HepG2 (cell line): ENCODE measurements around the gene SYNPO2L. TPM values are rescaled to one million over a fixed set of nuclear protein-coding genes. Genes with fewer than 3 reads are reported as not detected.

Source experiments
- ATAC-seq: fragments of 200-7000 bp; cut with Tn5 transposase; 3 replicates; pipeline ENCODE4 v1.9.1; 2020; ENCODE audit warnings: mild to moderate bottlenecking, moderate library complexity
- BruUV-seq: library from RNA; stranded (reverse); fragments of 400-500 nt; replicated peaks from 2 replicates; lab custom pipeline; 2021; lab: Mats Ljungman, UMichigan
- CTCF ChIA-PET: fragments of 300-600 bp; formaldehyde crosslinking; extraction: SDS; loops from one replicate; lab custom pipeline; 2021; ENCODE audit warnings: low total read pairs, inconsistent platforms, low intra/inter-chr PET ratio; lab: Yijun Ruan, JAX
- POLR2A ChIA-PET: fragments of 350-600 bp; sonication (Branson Sonifier 250); formaldehyde crosslinking; loops from one replicate; lab custom pipeline; 2020; ENCODE audit warnings: antibody characterized with exemption, inconsistent platforms; lab: Yijun Ruan, JAX
- DNase-seq: peaks from one replicate; pipeline ENCODE4 v3.0.0-alpha.2; 2015; ENCODE audit warnings: low spot score
- FAIRE-seq: peaks from 3 replicates; lab custom pipeline; 2011; peaks lifted over from hg19 to GRCh38; lab: Jason Lieb, UNC
- H2AFZ ChIP-seq: one replicate; pipeline ENCODE4 v1.6.1; 2011; ENCODE audit warnings: low read length, inconsistent platforms
- H3K27ac ChIP-seq: fragments of 300-600 bp; 3 replicates; pipeline ENCODE4 v1.8.0; 2011; ENCODE audit warnings: mixed run types, mild to moderate bottlenecking, mixed read lengths, low read length, inconsistent platforms; ENCODE audit not compliant: insufficient read depth; ENCODE audit errors: extremely low read length
- H3K27me3 ChIP-seq, 2 experiments: fragments of 200-600 bp in 1 of 2; 2 replicates in 1 of 2; 3 replicates in 1 of 2; pipeline versions ENCODE4 v1.6.0 to v1.8.0; 2011; ENCODE audit warnings: low read length in 2 of 2, mild to moderate bottlenecking in 2 of 2, moderate library complexity in 2 of 2, inconsistent platforms in 1 of 2; ENCODE audit not compliant: insufficient read depth in 2 of 2, control insufficient read depth in 1 of 2
- H3K36me3 ChIP-seq, 2 experiments: fragments of 200-600 bp in 1 of 2; replicated peaks in 1 of 2; 2 replicates in 1 of 2; 3 replicates in 1 of 2; pipeline versions ENCODE4 v1.5.1 to v1.8.0; 2011; ENCODE audit warnings: low read length in 2 of 2, inconsistent platforms in 1 of 2; ENCODE audit not compliant: insufficient read depth in 2 of 2, control insufficient read depth in 1 of 2
- H3K4me1 ChIP-seq: 2 replicates; pipeline ENCODE4 v1.5.1; 2012; ENCODE audit warnings: low read length, inconsistent platforms; ENCODE audit not compliant: insufficient read depth
- H3K4me2 ChIP-seq: 2 replicates; pipeline ENCODE4 v1.6.0; 2011; ENCODE audit warnings: low read depth, low read length, inconsistent platforms
- H3K4me3 ChIP-seq, 3 experiments: fragments of 200-600 bp in 1 of 3; sonication (generic), shearing (Covaris generic) in 1 of 3; replicated peaks in 1 of 3; 2 replicates each; pipeline ENCODE4 v1.5.1; 2011 to 2016; ENCODE audit warnings: low read length in 3 of 3, inconsistent platforms in 2 of 3, low read depth in 2 of 3, mild to moderate bottlenecking in 2 of 3, control low read depth in 1 of 3, mixed read lengths in 1 of 3; ENCODE audit not compliant: insufficient read depth in 1 of 3
- H3K79me2 ChIP-seq: one replicate; pipeline ENCODE4 v1.6.1; 2011; ENCODE audit warnings: low read length, inconsistent platforms; ENCODE audit not compliant: insufficient read depth
- H3K9ac ChIP-seq: 2 replicates; pipeline ENCODE4 v1.6.0; 2011; ENCODE audit warnings: mild to moderate bottlenecking, low read depth, low read length, inconsistent platforms; ENCODE audit not compliant: insufficient read depth
- H3K9me3 ChIP-seq: 2 replicates; pipeline ENCODE4 v1.5.1; 2012; ENCODE audit warnings: mild to moderate bottlenecking, low read length
- H4K20me1 ChIP-seq: 2 replicates; pipeline ENCODE4 v1.6.0; 2011; ENCODE audit warnings: inconsistent platforms, mild to moderate bottlenecking, low read length, moderate library complexity; ENCODE audit not compliant: insufficient read depth
- ARNT2 ChIP-seq: sonication (generic); formaldehyde crosslinking; IDR thresholded peaks from 2 replicates; pipeline ENCODE4 v1.8.0; 2022; ENCODE audit warnings: mild to moderate bottlenecking, low read depth, missing genetic modification reagents, moderate library complexity
- CEBPG ChIP-seq: IDR thresholded peaks from 2 replicates; pipeline ENCODE4 v1.6.1; 2016
- DR1 ChIP-seq: sonication (generic); formaldehyde crosslinking; IDR thresholded peaks from 2 replicates; pipeline ENCODE4 v1.8.0; 2021; ENCODE audit warnings: mild to moderate bottlenecking, missing genetic modification reagents, inconsistent platforms
- EP300 ChIP-seq, 3 experiments: sonication (generic) in 1 of 3; formaldehyde crosslinking in 1 of 3; IDR thresholded peaks; 2 replicates each; pipeline versions ENCODE4 v1.5.1 to v1.6.1; 2011 to 2020; ENCODE audit warnings: low read depth in 2 of 3, low read length in 2 of 3, borderline replicate concordance in 1 of 3, improper control_type of control experiment in 1 of 3, mild to moderate bottlenecking in 1 of 3, missing genetic modification reagents in 1 of 3, moderate library complexity in 1 of 3
- FOXC1 ChIP-seq: sonication (generic); formaldehyde crosslinking; IDR thresholded peaks from 2 replicates; pipeline ENCODE4 v1.8.0; 2022; ENCODE audit warnings: mild to moderate bottlenecking, missing genetic modification reagents, borderline replicate concordance
- KLF12 ChIP-seq: sonication (generic); formaldehyde crosslinking; IDR thresholded peaks from 2 replicates; pipeline ENCODE4 v1.4.0; 2020; ENCODE audit warnings: missing genetic modification reagents, borderline replicate concordance
- NFRKB ChIP-seq: fragments of 450-650 bp; IDR thresholded peaks from 2 replicates; pipeline ENCODE4 v1.6.1; 2017
- RBM22 ChIP-seq: fragments of 200-400 bp; formaldehyde crosslinking; optimal IDR thresholded peaks from 2 replicates; pipeline ENCODE3; 2017; ENCODE audit warnings: mild to moderate bottlenecking, low read length, moderate library complexity
- RFXAP ChIP-seq: sonication (generic); formaldehyde crosslinking; IDR thresholded peaks from 2 replicates; pipeline ENCODE4 v1.4.0; 2020; ENCODE audit warnings: missing genetic modification reagents, borderline replicate concordance
- RXRB ChIP-seq: IDR thresholded peaks from 2 replicates; pipeline ENCODE4 v1.6.1; 2016; ENCODE audit warnings: borderline replicate concordance, missing genetic modification reagents, missing compliant biosample characterization
- TRIM24 ChIP-seq: sonication (generic); formaldehyde crosslinking; IDR thresholded peaks from 2 replicates; pipeline ENCODE4 v1.8.0; 2022; ENCODE audit warnings: mild to moderate bottlenecking, missing genetic modification reagents
- ZBTB37 ChIP-seq: sonication (generic); formaldehyde crosslinking; IDR thresholded peaks from 2 replicates; pipeline ENCODE4 v1.4.0; 2020; ENCODE audit warnings: mild to moderate bottlenecking, missing genetic modification reagents
- ZBTB42 ChIP-seq: sonication (generic); formaldehyde crosslinking; IDR thresholded peaks from 2 replicates; pipeline ENCODE4 v1.5.0; 2020; ENCODE audit warnings: mild to moderate bottlenecking, missing genetic modification reagents
- ZC3H4 ChIP-seq: sonication (generic); formaldehyde crosslinking; IDR thresholded peaks from 2 replicates; pipeline ENCODE4 v1.4.0; 2020; ENCODE audit warnings: missing genetic modification reagents, borderline replicate concordance
- ZNF136 ChIP-seq: sonication (generic); formaldehyde crosslinking; IDR thresholded peaks from 2 replicates; pipeline ENCODE4 v1.8.1; 2022; ENCODE audit warnings: low read depth, mild to moderate bottlenecking, moderate library complexity, missing genetic modification reagents
- ZNF441 ChIP-seq: sonication (generic); formaldehyde crosslinking; IDR thresholded peaks from 2 replicates; pipeline ENCODE4 v1.7.0; 2021; ENCODE audit warnings: missing genetic modification reagents, borderline replicate concordance
- ZNF546 ChIP-seq: sonication (generic); formaldehyde crosslinking; conservative IDR thresholded peaks from 2 replicates; pipeline ENCODE4 v1.8.1; 2023; ENCODE audit warnings: mild to moderate bottlenecking, missing genetic modification reagents
- ZNF550 ChIP-seq: sonication (generic); formaldehyde crosslinking; IDR thresholded peaks from 2 replicates; pipeline ENCODE4 v1.4.0; 2020; ENCODE audit warnings: mild to moderate bottlenecking, missing genetic modification reagents, borderline replicate concordance
- WGBS: methylation state at CpG from one replicate; pipeline ENCODE4 v1.1.6; 2017; ENCODE audit warnings: low lambda C conversion rate; 5-methylcytosine and 5-hydroxymethylcytosine counted together
- in situ Hi-C: cut with HindIII; loops from 2 replicates; pipeline ENCODE4 v1.10.0; 2017; ENCODE audit warnings: low pct_unique_long_range_greater_than_20kb; ENCODE audit not compliant: extremely low pct_ligation_motif_present
- intact Hi-C: fragments of 100-400 bp; cut with micrococcal nuclease; formaldehyde crosslinking; loops from one replicate; pipeline ENCODE4 v1.10.0; 2022; ENCODE audit not compliant: unreplicated experiment
- polyA plus RNA-seq, 8 experiments: library from polyadenylated mRNA; depleted of rRNA in 3 of 8; stranded (reverse) in 7 of 8; unstranded in 1 of 8; fragments of >200 nt; fragmentation: Illumina TruSeq in 4 of 8; extraction: Trizol in 4 of 8; gene quantifications; 2 replicates each; pipeline versions ENCODE4 v1.2.1 to v1.2.3, GENCODE V29; 2011 to 2016; ENCODE audit warnings: low read depth in 4 of 8, missing spikeins in 1 of 8, mixed read lengths in 1 of 8; ENCODE audit not compliant: insufficient read depth in 1 of 8
- total RNA-seq, 5 experiments: library from RNA; depleted of rRNA; stranded (reverse); fragments of >200 nt; fragmentation: Illumina TruSeq; extraction: Trizol; gene quantifications; 2 replicates each; pipeline ENCODE4 v1.2.3, GENCODE V29; 2016; ENCODE audit warnings: low read depth in 1 of 5
- TF ChIP-seq, protein P1 (sequence below): IDR thresholded peaks from 2 replicates; pipeline ENCODE4 v1.6.1; 2016; ENCODE audit warnings: low read depth, control low read depth
- TF ChIP-seq, protein P2 (sequence below): sonication (generic); formaldehyde crosslinking; IDR thresholded peaks from 2 replicates; pipeline ENCODE4 v1.4.0; 2020; ENCODE audit warnings: missing genetic modification reagents

The SYNPO2L gene
- total and polyA plus RNA-seq, 2 of the 13 experiments (the other 11 are each of a cell fraction or from before 2014, with no cell fraction given): not detected

GRCh38 chr10:73649876-73650536, 5.8 kb downstream of the SYNPO2L start:
- ATAC-seq: no peak
- POLR2A ChIA-PET: no interaction called here
- BruUV-seq: no TSS peak

More at GRCh38 chr10:73649876-73650536, 5.8 kb downstream of the SYNPO2L start:
- peaks cover 27% of the 10 kb centered on the region for H3K4me1 ChIP-seq
- no peaks in the 10 kb centered on the region for H3K79me2 ChIP-seq
- no peak overlapping the region for H3K4me2 ChIP-seq
- no peak for FAIRE-seq
- TF ChIP-seq NFRKB (no peak), ZNF136 (CRISPR knock-in tag) (no peak), CEBPG (CRISPR knock-in tag) (no peak), ZBTB42 (CRISPR knock-in tag) (no peak), ZNF546 (CRISPR knock-in tag) (no peak), EP300 (IDR thresholded peaks at IDR 0.05; ENCODE audit: low read depth in 2 of 2, low read length in 2 of 2) (no peak), EP300 (CRISPR knock-in tag; IDR thresholded peaks at IDR 0.05; ENCODE audit: borderline replicate concordance) (no peak), TRIM24 (CRISPR knock-in tag) (no peak), RFXAP (CRISPR knock-in tag) (no peak), ZBTB37 (no peak), FOXC1 (no peak), DR1 (CRISPR knock-in tag) (no peak), ZC3H4 (CRISPR knock-in tag) (no peak), ARNT2 (no peak), RXRB (CRISPR knock-in tag) (no peak), ZNF441 (CRISPR knock-in tag) (no peak), KLF12 (CRISPR knock-in tag) (no peak), ZNF550 (no peak), RBM22 (no peak)
- TF ChIP-seq, protein P1, sequence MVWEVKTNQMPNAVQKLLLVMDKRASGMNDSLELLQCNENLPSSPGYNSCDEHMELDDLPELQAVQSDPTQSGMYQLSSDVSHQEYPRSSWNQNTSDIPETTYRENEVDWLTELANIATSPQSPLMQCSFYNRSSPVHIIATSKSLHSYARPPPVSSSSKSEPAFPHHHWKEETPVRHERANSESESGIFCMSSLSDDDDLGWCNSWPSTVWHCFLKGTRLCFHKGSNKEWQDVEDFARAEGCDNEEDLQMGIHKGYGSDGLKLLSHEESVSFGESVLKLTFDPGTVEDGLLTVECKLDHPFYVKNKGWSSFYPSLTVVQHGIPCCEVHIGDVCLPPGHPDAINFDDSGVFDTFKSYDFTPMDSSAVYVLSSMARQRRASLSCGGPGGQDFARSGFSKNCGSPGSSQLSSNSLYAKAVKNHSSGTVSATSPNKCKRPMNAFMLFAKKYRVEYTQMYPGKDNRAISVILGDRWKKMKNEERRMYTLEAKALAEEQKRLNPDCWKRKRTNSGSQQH (CRISPR knock-in tag): no peak
- TF ChIP-seq, protein P2, sequence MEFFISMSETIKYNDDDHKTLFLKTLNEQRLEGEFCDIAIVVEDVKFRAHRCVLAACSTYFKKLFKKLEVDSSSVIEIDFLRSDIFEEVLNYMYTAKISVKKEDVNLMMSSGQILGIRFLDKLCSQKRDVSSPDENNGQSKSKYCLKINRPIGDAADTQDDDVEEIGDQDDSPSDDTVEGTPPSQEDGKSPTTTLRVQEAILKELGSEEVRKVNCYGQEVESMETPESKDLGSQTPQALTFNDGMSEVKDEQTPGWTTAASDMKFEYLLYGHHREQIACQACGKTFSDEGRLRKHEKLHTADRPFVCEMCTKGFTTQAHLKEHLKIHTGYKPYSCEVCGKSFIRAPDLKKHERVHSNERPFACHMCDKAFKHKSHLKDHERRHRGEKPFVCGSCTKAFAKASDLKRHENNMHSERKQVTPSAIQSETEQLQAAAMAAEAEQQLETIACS (CRISPR knock-in tag): no peak
- intact Hi-C loops: no loop called here
- no peak overlapping the region for H3K9ac ChIP-seq
- 40% methylated on average over 6 of the region's 6 CpGs for WGBS
- peaks cover 3 to 6% of the 10 kb centered on the region in 2 experiments; a peak in 1 of 5 replicates for H3K27me3 ChIP-seq
- CTCF ChIA-PET: no interaction called here
- no peak overlapping the region for H3K4me3 ChIP-seq
- no peak for DNase-seq
- no peaks in the 10 kb centered on the region for H4K20me1 ChIP-seq
- H3K36me3 ChIP-seq: no peaks in the 10 kb centered on the region
- H2AFZ ChIP-seq: no peak overlapping the region
- no peak overlapping the region for H3K27ac ChIP-seq
- in situ Hi-C loops: loop anchor here (25.0 kb wide), 1 partner anchor 388 kb away; the partner anchor contains the start of gene MRPS16
- no peaks in the 10 kb centered on the region for H3K9me3 ChIP-seq
